Breast epithelium (tissue), 4 donors: ENCODE results near the gene ISCA2. TPM values are rescaled to one million over a fixed set of nuclear protein-coding genes. Genes with fewer than 3 reads are reported as not detected.
A peak's percentile ranks its signal among the peaks of the same experiment; 100 is the strongest.
"Not testable (repeated sequence)": the region's sequence is repeated elsewhere in the genome, so short reads cannot be mapped to it uniquely, and the experiment has no call there.

Experiments
- DNase-seq, 2 donors: peaks; one replicate each; pipeline ENCODE4 v3.0.0-alpha.2; 2019; ENCODE audit warnings: low spot score in 2 of 2
- H3K27ac ChIP-seq, 2 donors: fragments of 200-600 bp; sonication (generic) in 1 of 2; one replicate each; pipeline ENCODE4 v1.5.1; 2016 to 2019; ENCODE audit warnings: mild to moderate bottlenecking in 1 of 2
- H3K27me3 ChIP-seq, 2 donors: fragments of 200-600 bp; sonication (generic) in 1 of 2; one replicate each; pipeline versions ENCODE4 v1.5.1 to v1.6.0; 2017 to 2019; ENCODE audit warnings: control low read depth in 1 of 2, mild to moderate bottlenecking in 1 of 2
- H3K36me3 ChIP-seq: fragments of 200-600 bp; one replicate; pipeline ENCODE4 v1.5.1; 2019
- H3K4me1 ChIP-seq, 2 donors: fragments of 200-600 bp; sonication (generic); one replicate each; pipeline ENCODE4 v1.5.1; 2016 to 2019; ENCODE audit warnings: control low read depth in 1 of 2
- H3K4me3 ChIP-seq, 3 donors: fragments of 200-600 bp; sonication (generic); 1 replicate in 2 of 3; 2 replicates in 1 of 3; pipeline ENCODE4 v1.5.1; 2016 to 2019; ENCODE audit warnings: mild to moderate bottlenecking in 3 of 3, moderate library complexity in 2 of 3
- H3K9me3 ChIP-seq, 2 donors: fragments of 200-600 bp; sonication (generic) in 1 of 2; one replicate each; pipeline ENCODE4 v1.5.1; 2016 to 2019; ENCODE audit warnings: control low read depth in 1 of 2
- CTCF ChIP-seq, 3 donors: fragments of 450-650 bp; IDR thresholded peaks; one replicate each; pipeline ENCODE4 v1.5.1; 2016 to 2017; ENCODE audit warnings: antibody characterized with exemption in 3 of 3, mild to moderate bottlenecking in 3 of 3, moderate library complexity in 3 of 3
- POLR2A ChIP-seq: fragments of 450-650 bp; IDR thresholded peaks from one replicate; pipeline ENCODE4 v1.6.1; 2016; ENCODE audit warnings: antibody characterized with exemption, mild to moderate bottlenecking, moderate library complexity
- POLR2AphosphoS5 ChIP-seq, 3 donors: sonication (generic); formaldehyde crosslinking; IDR thresholded peaks; one replicate each; pipeline ENCODE4 v1.6.1; 2017; ENCODE audit warnings: antibody characterized with exemption in 3 of 3
- intact Hi-C: fragments of 100-400 bp; cut with DNase I; formaldehyde crosslinking; loops from one replicate; pipeline ENCODE4 v1.15.1; 2023; ENCODE audit warnings: low total_unique reads
- total RNA-seq, 3 donors: library from RNA; depleted of rRNA; stranded (reverse); fragments of >200 nt; gene quantifications; one replicate each; pipeline ENCODE4 v1.1.0, GENCODE V29; 2016

The ISCA2 gene
- total RNA-seq: 10 to 100 TPM; 17.3 to 31.8 (median 21.3) TPM

- H3K36me3 ChIP-seq: no peaks in the 10 kb centered on the region
- intact Hi-C loops: no loop called here
- DNase-seq: peak; percentile 100
- no peaks in the 10 kb centered on the region for H3K27me3 ChIP-seq
- H3K9me3 ChIP-seq: no peaks in the 10 kb centered on the region
- peak within 1 kb of the TSS; percentile 88 to 94 (median 92) for H3K4me3 ChIP-seq
- H3K27ac ChIP-seq: peak within 1 kb of the TSS; percentile 92 to 98
- peaks cover 0 to 13% of the 10 kb centered on the region in 2 donors for H3K4me1 ChIP-seq
- TF ChIP-seq POLR2A: peak; percentile 75
- TF ChIP-seq CTCF (IDR thresholded peaks at IDR 0.05): peak in 2 of 3 donors; percentile 7 to 12
- TF ChIP-seq POLR2AphosphoS5 (IDR thresholded peaks at IDR 0.05): peak in 2 of 3 donors; percentile 80 to 87
These were observed at the start of gene ISCA2 for GRCh38 chr14:74493343-74494261. Gene ISCA2, plus strand, starts transcription at chr14:74493765. Its CDS starts 10 bp downstream, at chr14:74493775.

- no peaks in the 10 kb centered on the region for H3K36me3 ChIP-seq
- H3K4me3 ChIP-seq: no peak overlapping the region
- no peaks in the 10 kb centered on the region for H3K4me1 ChIP-seq
- no peaks in the 10 kb centered on the region for H3K9me3 ChIP-seq
- H3K27ac ChIP-seq: no peak overlapping the region
- H3K27me3 ChIP-seq: no peaks in the 10 kb centered on the region
- no peak for TF ChIP-seq POLR2AphosphoS5 (IDR thresholded peaks at IDR 0.05)
- no peak for TF ChIP-seq POLR2A
- TF ChIP-seq CTCF (IDR thresholded peaks at IDR 0.05): no peak
- no peak for DNase-seq
- intact Hi-C loops: no loop called here
These were observed 48.7 kb upstream of the ISCA2 start for GRCh38 chr14:74444866-74445265.

GRCh38 chr14:74454397-74454796 lies 39.2 kb upstream of the ISCA2 start:
- H3K9me3 ChIP-seq, DNase-seq, H3K36me3 ChIP-seq, H3K27me3 ChIP-seq, intact Hi-C loops, H3K4me3 ChIP-seq, H3K4me1 ChIP-seq, H3K27ac ChIP-seq: not testable (repeated sequence)

GRCh38 chr14:74456684-74457564 lies 36.6 kb upstream of the ISCA2 start:
- intact Hi-C loops: no loop called here
- Histone ChIP-seq H3K4me1 (no peaks in the 10 kb centered on the region), H3K27me3 (no peaks in the 10 kb centered on the region), H3K9me3 (no peaks in the 10 kb centered on the region), H3K4me3 (no peak overlapping the region), H3K27ac (no peak overlapping the region), H3K36me3 (no peaks in the 10 kb centered on the region)
- DNase-seq: no peak
- TF ChIP-seq POLR2AphosphoS5 (IDR thresholded peaks at IDR 0.05) (no peak), POLR2A (no peak), CTCF (IDR thresholded peaks at IDR 0.05) (no peak)

GRCh38 chr14:74457565-74457895 lies 36.0 kb upstream of the ISCA2 start:
- no peak for TF ChIP-seq POLR2AphosphoS5 (IDR thresholded peaks at IDR 0.05)
- no peak for TF ChIP-seq POLR2A
- TF ChIP-seq CTCF (IDR thresholded peaks at IDR 0.05): no peak
- DNase-seq: no peak
- Histone ChIP-seq H3K27ac (no peak overlapping the region), H3K9me3 (no peaks in the 10 kb centered on the region), H3K36me3 (no peaks in the 10 kb centered on the region), H3K4me3 (no peak overlapping the region), H3K4me1 (no peaks in the 10 kb centered on the region), H3K27me3 (no peaks in the 10 kb centered on the region)
- intact Hi-C loops: no loop called here
